CD4-positive, alpha-beta T cell (primary cell): ENCODE results near the gene B4GALT1. TPM values are rescaled to one million over a fixed set of nuclear protein-coding genes. Genes with fewer than 3 reads are reported as not detected.

Experiments
- ATAC-seq: fragments of 200-7000 bp; cut with Tn5 transposase; one replicate; pipeline ENCODE4 v1.10.0; 2022; ENCODE audit warnings: mild to moderate bottlenecking; ENCODE audit not compliant: poor library complexity
- CTCF ChIA-PET: fragments of 350-600 bp; sonication (Branson Sonifier 250); formaldehyde crosslinking; loops from one replicate; lab custom pipeline; 2021; ENCODE audit warnings: antibody characterized with exemption, inconsistent platforms; lab: Charles Lee
- POLR2A ChIA-PET: fragments of 350-600 bp; sonication (Branson Sonifier 250); formaldehyde crosslinking; loops from one replicate; lab custom pipeline; 2021; ENCODE audit warnings: antibody characterized with exemption, inconsistent platforms; lab: Charles Lee
- DNase-seq, 14 experiments: peaks; one replicate each; pipeline ENCODE4 v3.0.0-alpha.2; 2013 to 2020; ENCODE audit warnings: mixed read lengths in 2 of 14
- H3K27ac ChIP-seq, 2 donors: one replicate each; pipeline versions ENCODE4 v1.5.1 to v1.7.0; 2013; ENCODE audit warnings: low read length in 2 of 2, low read depth in 1 of 2, mild to moderate bottlenecking in 1 of 2
- H3K27me3 ChIP-seq, 2 experiments: 1 replicate in 1 of 2; 2 replicates in 1 of 2; pipeline versions ENCODE4 v1.6.1 to v1.7.0; 2013; ENCODE audit warnings: low read length in 2 of 2, control low read depth in 1 of 2, mild to moderate bottlenecking in 1 of 2, moderate library complexity in 1 of 2; ENCODE audit not compliant: insufficient read depth in 2 of 2, control insufficient read depth in 1 of 2
- H3K36me3 ChIP-seq: one replicate; pipeline ENCODE4 v1.6.1; 2013; ENCODE audit warnings: low read length, control low read depth; ENCODE audit not compliant: insufficient read depth
- H3K4me1 ChIP-seq: one replicate; pipeline ENCODE4 v1.6.1; 2013; ENCODE audit warnings: low read length, control low read depth; ENCODE audit not compliant: insufficient read depth
- H3K4me3 ChIP-seq: one replicate; pipeline ENCODE4 v1.5.1; 2013; ENCODE audit warnings: mild to moderate bottlenecking, low read length, moderate library complexity
- H3K9me3 ChIP-seq, 2 experiments: 1 replicate in 1 of 2; 2 replicates in 1 of 2; pipeline versions ENCODE4 v1.6.1 to v1.7.0; 2013; ENCODE audit warnings: low read length in 2 of 2, mild to moderate bottlenecking in 2 of 2, control low read depth in 1 of 2, moderate library complexity in 1 of 2; ENCODE audit not compliant: control insufficient read depth in 1 of 2, insufficient read depth in 1 of 2
- H3K27ac Mint-ChIP-seq: one replicate; pipeline ENCODE4 v1.8.0; 2020; ENCODE audit warnings: mixed read lengths
- H3K27me3 Mint-ChIP-seq: one replicate; pipeline ENCODE4 v1.8.0; 2021; ENCODE audit warnings: mixed read lengths
- H3K36me3 Mint-ChIP-seq: one replicate; pipeline ENCODE4 v1.8.0; 2021; ENCODE audit warnings: low read depth, mixed read lengths
- H3K4me1 Mint-ChIP-seq: one replicate; pipeline ENCODE4 v1.8.0; 2021; ENCODE audit warnings: low read depth, mixed read lengths
- H3K4me3 Mint-ChIP-seq: one replicate; pipeline ENCODE4 v1.8.0; 2020; ENCODE audit warnings: mild to moderate bottlenecking, mixed read lengths
- H3K9me3 Mint-ChIP-seq: one replicate; pipeline ENCODE4 v1.8.0; 2020; ENCODE audit warnings: mixed read lengths
- intact Hi-C, 2 experiments: fragments of 100-400 bp; cut with DNase I in 1 of 2; cut with micrococcal nuclease in 1 of 2; formaldehyde crosslinking; loops; one replicate each; pipeline versions ENCODE4 v1.15.1 to v1.9.0; 2023 to 2025; cut with DNase I, micrococcal nuclease
- total RNA-seq, 174 experiments: library from RNA in 2 of 174; stranded (reverse) in 2 of 174; gene quantifications; one replicate each; pipeline ENCODE4 v1.2.3 and lab custom pipeline; 2021 to 2026
- TF ChIP-seq, protein P1 (sequence below): fragments of 200-600 bp; IDR thresholded peaks from one replicate; pipeline ENCODE4 v1.8.0; 2022; ENCODE audit warnings: antibody characterized with exemption, mild to moderate bottlenecking

The B4GALT1 gene
- total RNA-seq, 2 experiments from 2014 or later, result 74.7 to 77.0 TPM

DNA sequence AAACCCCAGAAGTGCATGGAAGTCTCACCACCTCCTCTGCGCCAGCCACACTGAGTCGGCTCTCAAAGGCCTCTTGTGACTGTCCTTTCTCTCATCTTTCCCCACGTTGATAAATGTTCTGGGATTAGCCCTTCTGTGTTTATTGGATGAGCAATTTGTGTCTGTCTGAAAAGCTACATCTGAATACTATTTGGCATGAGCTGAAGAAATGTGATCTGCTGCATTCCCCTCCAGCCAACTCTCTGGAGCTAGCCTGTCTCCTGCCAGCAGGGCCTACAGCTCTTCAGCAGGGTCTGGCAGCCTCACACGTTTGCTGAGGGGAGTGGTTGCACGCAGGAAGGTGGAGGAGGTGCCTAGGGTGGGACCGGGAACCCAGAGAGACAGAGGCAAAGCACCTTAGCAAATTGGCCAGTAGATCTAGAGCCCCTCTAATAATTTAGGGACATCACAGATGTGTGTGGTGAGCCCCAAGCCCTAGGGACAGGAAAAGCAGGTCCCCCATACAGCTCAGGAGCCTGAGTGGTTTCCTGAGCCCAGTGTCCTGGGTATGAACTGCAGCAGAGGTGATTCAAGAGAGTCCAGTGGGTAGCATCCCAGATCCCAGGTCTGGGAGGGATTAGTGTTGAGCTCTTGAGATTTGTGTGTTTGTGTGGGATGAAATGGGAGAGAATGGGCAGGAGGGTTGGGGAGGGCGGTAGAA is 20.5 kb upstream of the B4GALT1 start:
- Histone ChIP-seq H3K4me1 (no peaks in the 10 kb centered on the region), H3K4me3 (no peak overlapping the region), H3K27ac (no peak overlapping the region), H3K27me3 (no peaks in the 10 kb centered on the region), H3K36me3 (no peaks in the 10 kb centered on the region), H3K9me3 (no peaks in the 10 kb centered on the region)
- POLR2A ChIA-PET, result no interaction called here
- Mint-ChIP-seq H3K4me1 (no peaks in the 10 kb centered on the region), H3K27ac (no peak overlapping the region), H3K36me3 (no peaks in the 10 kb centered on the region), H3K9me3 (no peaks in the 10 kb centered on the region), H3K4me3 (no peak overlapping the region), H3K27me3 (no peaks in the 10 kb centered on the region)
- TF ChIP-seq, protein P1, sequence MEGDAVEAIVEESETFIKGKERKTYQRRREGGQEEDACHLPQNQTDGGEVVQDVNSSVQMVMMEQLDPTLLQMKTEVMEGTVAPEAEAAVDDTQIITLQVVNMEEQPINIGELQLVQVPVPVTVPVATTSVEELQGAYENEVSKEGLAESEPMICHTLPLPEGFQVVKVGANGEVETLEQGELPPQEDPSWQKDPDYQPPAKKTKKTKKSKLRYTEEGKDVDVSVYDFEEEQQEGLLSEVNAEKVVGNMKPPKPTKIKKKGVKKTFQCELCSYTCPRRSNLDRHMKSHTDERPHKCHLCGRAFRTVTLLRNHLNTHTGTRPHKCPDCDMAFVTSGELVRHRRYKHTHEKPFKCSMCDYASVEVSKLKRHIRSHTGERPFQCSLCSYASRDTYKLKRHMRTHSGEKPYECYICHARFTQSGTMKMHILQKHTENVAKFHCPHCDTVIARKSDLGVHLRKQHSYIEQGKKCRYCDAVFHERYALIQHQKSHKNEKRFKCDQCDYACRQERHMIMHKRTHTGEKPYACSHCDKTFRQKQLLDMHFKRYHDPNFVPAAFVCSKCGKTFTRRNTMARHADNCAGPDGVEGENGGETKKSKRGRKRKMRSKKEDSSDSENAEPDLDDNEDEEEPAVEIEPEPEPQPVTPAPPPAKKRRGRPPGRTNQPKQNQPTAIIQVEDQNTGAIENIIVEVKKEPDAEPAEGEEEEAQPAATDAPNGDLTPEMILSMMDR, result no peak
- CTCF ChIA-PET, result no interaction called here
- DNase-seq, result no peak
- no peak for ATAC-seq
- intact Hi-C loops, result no loop called here

DNA sequence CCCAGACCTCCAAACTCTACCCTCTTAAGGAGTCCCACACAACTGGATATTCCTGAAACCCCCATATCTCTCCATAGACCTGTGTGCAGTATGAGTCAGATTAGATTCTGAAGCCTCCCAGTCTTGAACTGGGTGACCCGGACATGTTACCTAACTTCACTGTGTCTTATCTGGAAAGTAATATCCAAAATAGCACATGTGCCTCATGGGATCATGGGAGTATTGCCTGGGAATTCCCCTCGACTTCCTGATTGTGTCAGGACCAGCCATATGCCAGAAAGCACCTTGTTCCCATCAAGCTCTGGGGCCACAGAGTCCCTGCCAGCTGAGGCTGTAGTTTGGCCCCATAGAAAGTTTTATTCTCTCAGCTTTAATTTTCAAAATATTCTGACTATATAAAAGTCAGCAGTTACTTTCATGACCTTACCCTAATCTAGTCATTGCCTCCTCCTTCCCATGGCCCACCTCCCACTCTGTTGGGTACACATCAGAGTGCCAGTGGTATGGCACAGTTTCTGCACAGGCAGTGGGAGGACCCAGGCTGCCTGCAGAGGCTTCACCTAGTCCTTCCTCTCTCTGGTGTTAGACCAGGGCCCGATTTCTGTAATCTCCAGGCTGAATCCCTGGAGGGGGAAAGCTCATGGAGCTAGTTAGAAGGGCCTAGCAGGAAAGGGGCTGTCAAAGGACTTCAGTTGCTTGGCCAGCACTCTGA is 19.5 kb upstream of the B4GALT1 start:
- Mint-ChIP-seq H3K4me1 (no peaks in the 10 kb centered on the region), H3K36me3 (no peaks in the 10 kb centered on the region), H3K9me3 (no peaks in the 10 kb centered on the region), H3K4me3 (no peak overlapping the region), H3K27me3 (no peaks in the 10 kb centered on the region), H3K27ac (no peak overlapping the region)
- Histone ChIP-seq H3K4me3 (no peak overlapping the region), H3K36me3 (no peaks in the 10 kb centered on the region), H3K27ac (no peak overlapping the region), H3K4me1 (no peaks in the 10 kb centered on the region), H3K9me3 (no peaks in the 10 kb centered on the region), H3K27me3 (no peaks in the 10 kb centered on the region)
- CTCF ChIA-PET, result no interaction called here
- intact Hi-C loops, result no loop called here
- TF ChIP-seq, protein P1, result no peak
- no peak for DNase-seq
- no peak for ATAC-seq
- POLR2A ChIA-PET, result no interaction called here

DNA sequence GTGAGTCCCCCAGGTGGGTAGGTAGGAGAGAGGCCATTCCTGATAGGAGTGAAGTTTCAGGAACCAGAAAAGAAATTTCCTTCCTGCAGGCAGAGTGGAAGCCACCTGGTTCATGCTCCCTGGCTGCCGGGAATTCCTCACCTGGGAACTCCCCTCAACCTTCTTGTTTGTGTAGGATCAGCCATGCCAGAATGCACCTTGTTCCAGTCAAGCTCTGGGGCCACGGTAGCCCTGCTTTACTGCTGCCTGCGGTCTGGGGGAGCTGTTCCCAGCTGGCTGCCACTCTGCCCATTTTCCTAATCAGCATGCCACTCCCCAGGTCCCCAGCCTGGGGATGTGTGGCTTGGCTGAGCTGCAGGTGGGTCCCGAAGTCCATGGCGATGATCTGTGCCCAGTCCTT is 18.7 kb upstream of the B4GALT1 start:
- Histone ChIP-seq H3K9me3 (no peaks in the 10 kb centered on the region), H3K36me3 (no peaks in the 10 kb centered on the region), H3K4me1 (no peaks in the 10 kb centered on the region), H3K27me3 (no peaks in the 10 kb centered on the region), H3K27ac (no peak overlapping the region), H3K4me3 (no peak overlapping the region)
- TF ChIP-seq, protein P1, result no peak
- DNase-seq (no peak), ATAC-seq (no peak)
- no peaks in the 10 kb centered on the region for H3K36me3 Mint-ChIP-seq
- H3K27me3 Mint-ChIP-seq, result no peaks in the 10 kb centered on the region
- no peak overlapping the region for H3K4me3 Mint-ChIP-seq
- no peaks in the 10 kb centered on the region for H3K9me3 Mint-ChIP-seq
- H3K4me1 Mint-ChIP-seq, result no peaks in the 10 kb centered on the region
- CTCF ChIA-PET, result no interaction called here
- intact Hi-C loops, result no loop called here
- POLR2A ChIA-PET, result no interaction called here
- H3K27ac Mint-ChIP-seq, result no peak overlapping the region
